Measurements from ENCODE around the gene CAPZA3. TPM values are rescaled to one million over a fixed set of nuclear protein-coding genes. Genes with fewer than 3 reads are reported as not detected.
"Not testable (repeated sequence)": the region's sequence is repeated elsewhere in the genome, so short reads cannot be mapped to it uniquely, and the experiment has no call there.

The CAPZA3 gene
- total RNA-seq, 1 experiment from 2014 or later, result not detected

DNA sequence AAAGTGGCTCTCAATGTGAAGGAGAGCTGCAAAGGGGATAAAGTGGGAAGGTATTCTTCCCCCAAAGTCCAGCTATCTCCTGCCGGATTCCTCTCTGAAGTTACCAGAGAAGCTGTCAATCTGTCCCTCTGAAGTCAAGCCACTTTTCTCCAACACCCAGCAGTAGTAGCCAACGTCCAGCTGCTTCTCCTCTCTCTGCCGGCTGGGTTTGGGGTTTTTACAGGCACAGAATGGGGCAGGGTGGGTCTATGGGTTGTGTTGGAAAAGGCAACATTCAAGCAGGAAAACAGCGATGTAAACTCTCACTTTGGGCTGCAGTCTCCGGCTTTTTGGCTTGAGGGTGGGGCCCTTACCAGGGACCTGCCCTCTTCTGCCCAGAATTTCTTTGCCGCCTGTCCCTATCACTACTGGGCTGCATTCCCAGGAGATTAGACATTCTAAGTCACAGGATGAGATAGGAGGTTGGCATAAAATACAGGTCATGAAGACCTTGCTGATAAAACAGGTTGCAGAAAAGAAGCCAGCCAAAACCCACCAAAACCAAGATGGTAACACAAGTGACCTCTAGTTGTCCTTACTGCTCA, 16.3 kb downstream of the CAPZA3 start:
- Histone ChIP-seq H3K79me2 (ENCODE audit: low read length) (no peaks in the 10 kb centered on the region), H3K9me2 (replicated peaks; ENCODE audit: low read length) (no peaks in the 10 kb centered on the region), H3K9ac (ENCODE audit: low read length) (no peak overlapping the region), H2AFZ (ENCODE audit: low read length) (no peak overlapping the region), H3K9me3 (ENCODE audit: low read length) (no peaks in the 10 kb centered on the region), H4K20me1 (ENCODE audit: low read length) (no peaks in the 10 kb centered on the region), H3F3A (ENCODE audit: low read length, unreplicated experiment) (no peaks in the 10 kb centered on the region), H3K27ac (ENCODE audit: low read length) (no peak overlapping the region), H3K4me2 (ENCODE audit: low read length) (no peak overlapping the region), H3K4me1 (ENCODE audit: insufficient read depth, low read length) (peaks cover 8% of the 10 kb centered on the region; the same call in 1 of the 2 replicates), H3K36me3 (ENCODE audit: low read depth, low read length) (no peaks in the 10 kb centered on the region), H3K27me3 (ENCODE audit: low read length) (no peaks in the 10 kb centered on the region), H3K4me3 (ENCODE audit: low read length) (no peak overlapping the region)
- ChIA-PET CTCF (no interaction called here), POLR2A (ENCODE audit: unreplicated experiment) (no interaction called here)
- BruUV-seq (replicated peaks), result no TSS peak
- DNase-seq (no peak), ATAC-seq (no peak)
- no peak for TF ChIP-seq EZH2 (IDR thresholded peaks at IDR 0.05; ENCODE audit: low read length, unreplicated experiment)
- TF ChIP-seq, protein P1, sequence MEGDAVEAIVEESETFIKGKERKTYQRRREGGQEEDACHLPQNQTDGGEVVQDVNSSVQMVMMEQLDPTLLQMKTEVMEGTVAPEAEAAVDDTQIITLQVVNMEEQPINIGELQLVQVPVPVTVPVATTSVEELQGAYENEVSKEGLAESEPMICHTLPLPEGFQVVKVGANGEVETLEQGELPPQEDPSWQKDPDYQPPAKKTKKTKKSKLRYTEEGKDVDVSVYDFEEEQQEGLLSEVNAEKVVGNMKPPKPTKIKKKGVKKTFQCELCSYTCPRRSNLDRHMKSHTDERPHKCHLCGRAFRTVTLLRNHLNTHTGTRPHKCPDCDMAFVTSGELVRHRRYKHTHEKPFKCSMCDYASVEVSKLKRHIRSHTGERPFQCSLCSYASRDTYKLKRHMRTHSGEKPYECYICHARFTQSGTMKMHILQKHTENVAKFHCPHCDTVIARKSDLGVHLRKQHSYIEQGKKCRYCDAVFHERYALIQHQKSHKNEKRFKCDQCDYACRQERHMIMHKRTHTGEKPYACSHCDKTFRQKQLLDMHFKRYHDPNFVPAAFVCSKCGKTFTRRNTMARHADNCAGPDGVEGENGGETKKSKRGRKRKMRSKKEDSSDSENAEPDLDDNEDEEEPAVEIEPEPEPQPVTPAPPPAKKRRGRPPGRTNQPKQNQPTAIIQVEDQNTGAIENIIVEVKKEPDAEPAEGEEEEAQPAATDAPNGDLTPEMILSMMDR (conservative IDR thresholded peaks at IDR 0.05; ENCODE audit: low read depth, low read length), result no peak
- TF ChIP-seq EZH2phosphoT487 (IDR thresholded peaks at IDR 0.05; ENCODE audit: borderline replicate concordance, low read length), result no peak
- intact Hi-C loops (cut with micrococcal nuclease), result no loop called here

DNA sequence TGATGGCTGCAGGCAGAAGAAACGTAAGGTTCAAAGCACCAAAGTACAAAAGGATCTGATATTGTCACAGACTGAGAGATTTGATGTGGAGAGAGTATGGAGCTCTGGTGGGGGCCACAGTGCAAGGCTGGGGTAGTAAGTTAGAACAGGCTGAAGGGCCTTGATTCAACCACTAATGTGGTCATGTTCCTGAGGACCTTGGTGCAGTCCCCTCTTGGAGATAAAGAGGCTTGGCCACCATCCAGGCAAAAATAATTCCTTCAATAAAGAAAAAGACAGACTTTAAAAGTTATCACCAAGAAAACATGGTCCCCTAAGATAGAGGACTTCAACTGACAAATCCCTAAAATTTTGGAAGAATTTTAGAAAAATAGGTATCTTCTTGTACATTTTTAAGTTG, 17.4 kb downstream of the CAPZA3 start:
- DNase-seq (no peak), ATAC-seq (no peak)
- Histone ChIP-seq H3K27me3 (ENCODE audit: low read length) (no peaks in the 10 kb centered on the region), H3K36me3 (ENCODE audit: low read depth, low read length) (no peaks in the 10 kb centered on the region), H3K4me3 (ENCODE audit: low read length) (no peak overlapping the region), H3F3A (ENCODE audit: low read length, unreplicated experiment) (no peaks in the 10 kb centered on the region), H3K9ac (ENCODE audit: low read length) (no peak overlapping the region), H3K27ac (ENCODE audit: low read length) (no peak overlapping the region), H4K20me1 (ENCODE audit: low read length) (no peaks in the 10 kb centered on the region), H3K9me2 (replicated peaks; ENCODE audit: low read length) (no peaks in the 10 kb centered on the region), H3K4me2 (ENCODE audit: low read length) (no peak overlapping the region), H3K9me3 (ENCODE audit: low read length) (no peaks in the 10 kb centered on the region), H3K79me2 (ENCODE audit: low read length) (no peaks in the 10 kb centered on the region), H2AFZ (ENCODE audit: low read length) (no peak overlapping the region), H3K4me1 (ENCODE audit: insufficient read depth, low read length) (peaks cover 8% of the 10 kb centered on the region; the same call in 1 of the 2 replicates)
- ChIA-PET CTCF (no interaction called here), POLR2A (ENCODE audit: unreplicated experiment) (no interaction called here)
- TF ChIP-seq, protein P1 (conservative IDR thresholded peaks at IDR 0.05; ENCODE audit: low read depth, low read length), result no peak
- TF ChIP-seq EZH2phosphoT487 (IDR thresholded peaks at IDR 0.05; ENCODE audit: borderline replicate concordance, low read length) (no peak), EZH2 (IDR thresholded peaks at IDR 0.05; ENCODE audit: low read length, unreplicated experiment) (no peak)
- intact Hi-C loops (cut with micrococcal nuclease), result no loop called here
- no TSS peak for BruUV-seq (replicated peaks)

- H3K4me2 ChIP-seq (ENCODE audit: low read length); CTCF ChIA-PET; ATAC-seq; H3K9ac ChIP-seq (ENCODE audit: low read length); POLR2A ChIA-PET (ENCODE audit: unreplicated experiment); DNase-seq; H3K9me2 ChIP-seq (replicated peaks; ENCODE audit: low read length); H3K36me3 ChIP-seq (ENCODE audit: low read depth, low read length); H3K27ac ChIP-seq (ENCODE audit: low read length); H3K79me2 ChIP-seq (ENCODE audit: low read length); H2AFZ ChIP-seq (ENCODE audit: low read length); H3F3A ChIP-seq (ENCODE audit: low read length, unreplicated experiment); H3K4me3 ChIP-seq (ENCODE audit: low read length); H3K27me3 ChIP-seq (ENCODE audit: low read length); BruUV-seq (replicated peaks); H4K20me1 ChIP-seq (ENCODE audit: low read length); intact Hi-C loops (cut with micrococcal nuclease); H3K4me1 ChIP-seq (ENCODE audit: insufficient read depth, low read length); H3K9me3 ChIP-seq (ENCODE audit: low read length): not testable (repeated sequence)
Observed at GRCh38 chr12:18766479-18766878, 28.6 kb downstream of the CAPZA3 start.

All from PC-3 (cell line).